HG03060 (cell line): ENCODE measurements around the gene PTPRE.

Experiments
- ATAC-seq: cut with Tn5 transposase; IDR thresholded peaks from one replicate; pipeline ENCODE4 v1.9.1; 2021; ENCODE audit warnings: low read depth, moderate number of reproducible peaks; ENCODE audit not compliant: unreplicated experiment

The PTPRE gene

DNA sequence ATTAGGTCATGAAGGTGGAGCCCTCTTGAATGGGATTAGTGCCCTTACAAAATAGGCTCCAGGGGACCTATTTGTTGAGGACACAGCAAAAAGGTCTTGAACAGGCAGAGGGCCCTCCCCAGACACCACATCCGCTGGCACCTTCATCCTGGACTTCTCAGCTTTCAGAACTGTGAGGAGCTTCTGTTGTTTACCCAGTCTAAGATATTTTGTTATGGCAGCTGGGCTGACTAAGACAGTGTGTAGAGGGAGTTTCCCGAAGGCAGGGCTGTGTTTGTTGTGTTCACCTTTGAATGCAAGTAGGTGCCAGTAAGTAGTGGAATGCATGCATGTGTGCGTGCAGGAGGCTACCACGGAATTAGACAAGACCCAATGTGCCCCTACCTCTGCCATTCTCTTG is 106.7 kb downstream of the PTPRE start:
- ATAC-seq: no peak

DNA sequence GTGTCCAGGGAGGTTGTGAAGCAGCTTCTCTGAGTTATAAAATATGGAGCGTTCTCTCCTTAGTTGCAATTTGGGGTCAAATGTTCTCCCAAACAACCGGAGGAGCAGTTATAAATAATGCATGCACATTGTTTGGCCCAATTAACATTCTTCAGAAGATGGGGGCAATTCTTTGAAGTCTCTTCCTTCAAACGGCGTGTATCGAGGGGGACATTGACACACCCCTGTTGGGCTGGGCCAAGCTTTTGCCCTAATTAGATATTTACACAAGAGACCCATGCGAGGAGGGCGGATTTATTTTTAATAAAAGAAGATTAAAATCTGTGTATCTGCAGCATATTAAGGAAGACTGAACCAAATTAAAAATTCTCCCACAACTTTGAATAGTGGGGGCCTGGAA is 107.3 kb downstream of the PTPRE start:
- no peak for ATAC-seq

DNA sequence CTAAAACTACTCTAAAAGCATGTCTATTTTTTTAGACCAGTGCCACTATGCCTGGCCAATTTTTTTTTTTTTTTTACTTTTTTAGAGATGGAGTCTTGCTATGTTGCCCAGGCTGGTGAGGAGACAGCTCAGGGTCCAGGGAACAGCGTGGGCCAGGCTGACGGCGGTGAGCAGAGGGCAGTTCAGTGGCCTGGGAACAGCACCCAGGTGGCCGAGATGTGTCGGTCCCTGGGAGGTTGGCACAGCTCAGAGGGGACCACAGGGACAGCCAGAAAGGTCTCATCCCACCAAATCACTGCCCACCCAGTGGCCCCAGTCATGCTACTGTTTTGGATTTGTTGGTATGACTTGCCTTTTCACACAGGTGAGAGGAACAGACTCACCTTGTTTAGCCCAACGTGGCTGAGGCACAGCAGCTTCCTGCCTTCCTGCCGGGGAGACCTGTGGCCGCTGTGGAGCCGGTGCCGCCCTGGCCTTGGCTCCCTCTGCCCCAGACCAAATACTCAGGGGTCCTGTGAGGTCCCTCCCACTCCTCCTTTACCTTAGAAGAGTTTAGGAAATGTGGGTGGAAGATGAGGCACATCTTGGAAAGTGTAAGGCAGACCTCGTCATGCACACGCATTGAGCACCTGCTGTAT is 109.6 kb downstream of the PTPRE start:
- no peak for ATAC-seq

DNA sequence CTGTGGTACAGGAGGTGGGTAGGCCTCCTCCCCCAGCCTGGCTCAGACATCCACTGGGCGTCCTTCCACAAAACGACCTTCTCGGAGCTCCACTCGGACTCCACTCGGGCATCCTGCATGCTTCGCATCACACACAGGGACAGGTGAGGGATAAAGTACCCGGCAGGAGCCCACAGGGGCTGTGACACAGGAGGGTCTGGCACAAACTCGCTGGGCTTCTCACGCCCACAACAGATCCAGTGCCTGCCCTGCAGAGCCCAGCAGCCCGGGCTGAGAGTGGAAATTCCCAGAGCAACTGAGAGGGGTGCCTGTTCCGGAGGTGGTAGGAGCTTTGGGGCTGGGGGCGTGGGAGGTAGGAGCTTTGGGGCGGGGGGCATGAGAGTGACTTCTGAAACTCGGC is 110.9 kb downstream of the PTPRE start:
- ATAC-seq: no peak

DNA sequence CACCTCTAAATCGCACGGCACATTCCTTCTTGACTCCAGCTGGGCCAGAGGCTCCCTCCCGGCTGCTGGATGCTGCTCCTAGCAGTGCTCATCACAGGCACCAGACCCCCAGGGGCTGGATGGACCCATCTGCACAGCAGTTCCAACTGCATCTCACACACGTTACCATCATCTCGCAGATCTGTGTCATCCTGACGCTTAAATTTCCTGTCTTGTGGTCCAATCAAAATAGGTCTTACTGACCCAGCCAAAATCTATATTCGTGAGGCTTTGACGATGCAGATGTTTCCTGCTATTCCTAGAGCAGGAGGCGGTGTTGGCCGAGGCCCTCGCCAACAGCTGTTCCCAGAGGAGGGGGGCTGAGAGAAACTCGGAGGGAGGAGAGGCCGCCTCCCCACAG is 111.3 kb downstream of the PTPRE start:
- no peak for ATAC-seq

DNA sequence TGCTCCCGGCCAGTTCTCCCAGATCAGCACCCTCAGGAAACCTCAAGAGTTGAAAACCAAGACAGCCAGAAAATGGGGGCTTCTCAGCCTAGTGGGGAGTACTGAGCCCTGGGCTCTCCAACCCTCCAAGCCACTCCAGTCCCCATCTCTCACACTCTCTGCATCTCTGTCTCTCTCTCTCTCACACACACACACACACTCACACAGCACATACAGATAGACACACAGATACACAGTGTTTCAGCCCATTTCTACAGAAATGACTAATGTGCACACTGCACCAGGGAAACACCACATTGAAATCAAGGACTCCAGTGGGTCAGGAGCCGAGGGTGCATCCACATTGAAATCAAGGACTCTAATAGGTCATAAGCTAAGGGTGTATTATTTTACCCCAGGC is 111.8 kb downstream of the PTPRE start:
- ATAC-seq: no peak

DNA sequence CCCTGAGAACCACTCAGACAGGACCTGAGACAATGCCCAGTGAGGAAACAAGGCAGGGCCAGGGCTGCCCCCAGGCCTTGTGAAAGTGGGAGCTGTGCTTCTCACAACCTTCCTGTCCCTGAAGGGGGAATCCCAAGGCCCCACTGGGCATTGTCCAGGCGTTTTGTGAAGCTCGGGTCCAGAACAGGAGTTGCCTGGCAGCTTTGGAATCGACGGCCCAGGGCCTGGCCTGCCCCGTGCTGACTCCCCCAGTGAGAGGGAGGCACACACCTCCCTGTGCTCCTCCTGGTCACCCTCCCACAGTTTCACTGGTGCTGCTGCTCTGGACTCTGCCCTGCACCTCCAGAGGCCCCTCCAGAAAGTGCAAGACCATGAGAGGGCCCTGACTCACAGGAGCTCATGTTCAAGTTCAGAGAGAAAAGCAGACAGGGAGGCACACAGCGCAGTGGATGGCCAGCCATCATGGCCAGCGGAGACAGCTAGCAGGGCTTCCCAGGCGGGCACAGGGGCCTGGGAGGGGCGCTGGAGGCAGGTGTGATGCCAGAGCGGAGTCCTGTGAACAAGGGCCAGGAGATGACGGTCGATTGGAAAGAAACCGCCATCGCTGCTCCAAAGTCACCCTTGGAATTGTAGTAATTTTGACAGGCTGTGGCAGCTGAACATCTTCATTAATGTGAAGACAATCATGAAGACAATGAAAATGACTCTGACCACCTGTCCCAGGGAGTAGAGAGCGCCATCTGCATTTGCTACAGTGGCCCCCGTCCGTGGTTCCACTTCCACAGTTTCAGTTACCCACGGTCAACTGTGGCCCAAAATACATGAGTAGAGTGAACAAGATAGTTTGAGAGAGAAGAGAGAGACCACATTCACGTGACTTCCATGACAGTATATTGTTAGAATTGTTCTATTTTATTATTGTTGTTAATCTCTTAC is 115.6 kb downstream of the PTPRE start:
- no peak for ATAC-seq

DNA sequence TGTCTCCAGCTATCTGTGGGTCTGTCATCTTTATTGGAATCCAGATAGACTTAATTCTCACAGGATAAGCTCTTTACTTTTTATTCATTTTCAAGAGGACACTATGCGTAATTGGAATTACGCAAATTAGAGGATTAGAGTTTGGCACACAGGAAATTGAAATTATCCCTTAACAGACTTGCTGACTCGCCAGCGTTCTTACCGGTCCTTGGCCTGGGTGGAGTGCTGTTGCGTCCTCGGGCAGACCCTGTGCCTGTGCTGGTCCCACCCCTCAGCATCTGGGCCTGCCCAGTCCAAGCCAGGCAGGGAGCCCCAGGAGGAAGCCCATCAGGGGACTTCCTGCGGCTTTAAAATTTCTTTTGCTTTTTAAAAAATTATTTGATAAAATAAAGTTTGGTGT is 117.5 kb downstream of the PTPRE start:
- no peak for ATAC-seq

DNA sequence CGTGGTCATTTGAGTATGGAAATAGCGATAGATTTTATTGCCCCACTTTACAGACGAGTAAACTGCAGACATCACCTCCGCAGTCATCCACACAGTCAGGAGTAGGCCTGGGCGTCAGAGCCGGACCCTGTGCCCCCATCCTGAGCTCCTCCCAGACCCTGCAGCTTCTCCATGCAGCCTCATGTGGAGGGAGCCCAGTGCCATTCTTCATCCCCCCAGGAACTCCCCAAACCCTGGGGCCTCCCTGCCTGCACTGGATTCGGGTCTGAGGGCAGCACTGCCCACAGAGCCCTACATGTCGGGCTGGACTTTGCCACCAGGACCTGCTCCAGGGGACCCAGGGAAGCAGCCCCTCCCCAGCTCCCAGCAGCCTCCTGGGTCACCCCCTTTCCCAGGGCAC is 118.5 kb downstream of the PTPRE start:
- no peak for ATAC-seq

DNA sequence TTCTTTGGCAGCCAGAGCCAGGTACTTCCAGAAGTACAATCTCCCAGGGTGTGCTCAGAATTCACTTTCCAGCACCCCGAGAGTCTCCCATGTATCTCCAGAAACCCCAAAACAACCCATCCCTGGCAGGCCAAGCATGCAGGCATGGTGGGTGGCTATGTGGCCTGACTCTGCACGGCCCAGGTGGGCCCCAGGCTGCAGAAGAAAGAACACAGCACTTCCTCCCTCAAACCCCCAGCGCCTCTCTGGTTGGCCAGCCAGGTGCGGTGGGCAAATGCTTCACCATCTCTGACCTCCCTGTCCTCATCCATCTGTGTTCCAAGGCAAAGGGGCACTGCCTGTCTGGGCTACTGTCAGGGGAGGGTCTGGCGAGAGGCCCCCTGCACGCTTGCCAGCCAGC is 119.0 kb downstream of the PTPRE start:
- no peak for ATAC-seq

DNA sequence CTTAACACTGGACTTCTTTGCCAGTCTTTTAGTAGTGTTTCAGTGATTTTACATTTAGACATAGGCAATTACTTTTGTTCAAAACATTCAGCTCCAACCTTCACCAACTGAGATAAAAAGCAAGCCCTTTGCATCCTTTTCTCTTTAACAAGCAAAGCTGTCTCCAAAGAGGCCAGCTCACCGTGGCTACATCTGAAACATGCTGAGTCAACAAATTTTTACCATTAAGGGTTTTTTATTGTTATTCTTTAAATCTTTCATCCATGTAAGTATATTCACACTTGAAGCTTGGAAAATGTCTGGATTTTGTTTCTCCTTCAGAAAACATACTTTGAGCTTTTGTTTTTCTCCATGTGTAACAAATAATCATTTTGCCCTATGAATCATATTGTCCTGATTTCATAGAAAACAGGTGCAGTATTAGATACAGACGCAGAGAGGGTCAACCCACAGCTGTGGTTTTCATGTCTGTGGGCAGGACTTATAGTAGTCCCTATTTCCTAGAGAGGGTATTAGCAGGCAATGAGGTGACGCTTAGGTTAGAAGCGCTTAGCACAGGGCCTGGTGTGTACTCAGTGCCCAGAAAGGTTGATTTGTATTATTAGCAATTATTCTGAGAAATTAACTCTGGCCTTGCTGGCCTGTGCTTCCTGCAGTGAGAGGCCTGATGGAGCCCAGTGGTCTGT is 119.9 kb downstream of the PTPRE start:
- no peak for ATAC-seq

DNA sequence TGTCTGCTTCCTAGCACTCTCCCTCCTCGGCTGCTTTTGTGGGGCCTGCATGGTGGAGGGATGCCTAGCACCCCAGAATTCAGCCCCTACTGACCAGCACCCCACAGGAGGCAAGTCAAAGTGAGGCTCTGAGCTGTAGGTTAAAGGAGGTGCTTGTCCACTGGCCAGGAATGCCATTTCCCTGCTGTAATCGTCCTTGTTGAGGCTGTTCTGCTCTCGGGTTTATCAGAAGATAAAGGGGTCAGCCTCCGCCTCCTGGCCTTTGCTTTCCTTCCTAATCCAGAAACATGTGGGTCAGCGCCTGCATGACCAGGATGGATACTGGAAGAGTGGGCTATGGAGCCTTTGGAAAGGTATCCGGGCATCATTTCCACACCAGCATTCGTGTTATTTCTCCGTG is 120.4 kb downstream of the PTPRE start:
- ATAC-seq: no peak

DNA sequence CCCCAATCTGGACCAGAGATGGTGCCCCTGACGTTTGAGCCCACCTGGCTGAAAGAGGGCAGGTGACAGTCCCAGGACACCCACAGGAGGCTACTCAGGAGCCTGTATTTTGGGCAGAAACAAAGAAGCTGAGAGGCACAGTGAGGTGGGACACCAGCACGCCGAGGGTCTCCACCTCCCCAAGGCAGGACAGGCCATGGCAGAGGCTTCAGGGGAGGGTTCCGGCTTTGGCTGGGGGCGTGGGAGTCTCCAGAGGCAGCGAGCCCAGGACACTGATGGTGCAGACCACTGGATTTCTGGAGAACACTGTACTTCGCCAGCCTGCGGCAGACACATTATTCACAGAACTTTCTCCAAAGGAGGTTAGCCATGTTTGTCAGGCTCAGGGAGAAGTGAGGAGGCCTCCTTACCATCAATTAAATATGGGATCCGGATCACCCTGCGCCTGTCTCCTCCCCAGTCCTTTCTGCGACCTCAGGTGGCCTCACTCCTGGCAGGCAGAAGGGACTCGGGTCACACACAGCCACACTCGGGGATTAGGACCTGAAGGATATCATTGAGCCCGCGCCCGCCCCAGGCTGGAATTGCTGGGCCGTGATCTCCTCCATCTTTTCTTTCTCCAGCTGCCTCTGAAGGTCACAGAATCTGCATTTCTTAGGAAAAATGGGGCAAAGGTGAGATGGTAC is 121.1 kb downstream of the PTPRE start:
- ATAC-seq: no peak

DNA sequence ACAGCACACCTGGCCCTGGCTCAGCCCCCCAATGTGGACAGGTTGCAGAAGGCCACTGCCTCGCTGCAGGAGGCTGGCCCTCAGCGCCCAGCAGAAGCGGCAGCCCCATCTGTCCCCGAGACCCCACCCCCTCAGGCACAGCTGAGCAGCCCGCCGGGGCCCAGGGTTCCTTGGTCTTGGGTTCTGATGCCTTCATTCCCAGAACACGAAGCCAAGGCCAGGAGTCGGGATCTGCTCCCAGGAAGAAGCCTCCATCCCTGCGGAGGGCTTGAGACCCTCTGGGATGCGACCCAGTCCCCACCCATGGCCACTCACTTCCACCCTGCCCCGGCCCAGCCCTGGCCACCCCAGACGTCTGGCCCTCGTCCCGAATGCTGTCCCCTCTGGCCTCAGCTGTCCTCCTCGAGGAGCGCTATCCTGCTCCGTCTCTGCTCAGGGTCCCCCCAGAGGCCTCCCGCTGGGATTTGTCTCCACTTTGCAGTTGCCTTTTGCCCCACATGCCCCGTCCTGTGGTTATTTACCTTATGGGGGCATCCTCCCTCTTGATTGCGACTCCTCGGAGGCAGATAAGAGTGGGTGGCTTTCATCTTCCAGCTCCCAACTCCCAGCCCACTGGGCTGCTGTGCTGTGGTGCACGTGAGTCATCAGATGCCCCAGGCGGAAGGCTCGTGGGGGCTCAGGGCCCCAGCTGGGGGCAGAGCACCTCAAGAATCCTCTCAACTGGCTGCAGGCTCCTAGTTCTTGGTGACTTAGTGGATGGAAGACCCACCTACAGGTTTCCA is 121.8 kb downstream of the PTPRE start:
- no peak for ATAC-seq

DNA sequence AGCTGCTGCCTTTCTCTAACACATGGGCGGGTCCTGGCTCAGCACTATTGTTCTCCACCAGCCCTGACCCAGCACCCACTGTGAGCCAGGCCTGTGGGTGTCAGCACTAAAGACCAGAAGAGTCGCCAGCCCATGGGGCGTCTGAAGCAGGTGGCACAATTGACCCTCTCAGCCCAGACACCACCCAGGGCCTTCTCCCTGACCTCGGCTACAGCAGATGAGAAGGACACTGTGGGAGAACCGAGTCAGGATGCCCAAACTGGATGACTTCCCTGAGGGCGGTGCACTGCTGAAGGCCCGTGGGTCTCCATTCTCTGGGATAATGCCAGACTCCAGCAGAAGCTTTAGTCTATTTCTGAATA is 122.4 kb downstream of the PTPRE start:
- ATAC-seq: no peak

DNA sequence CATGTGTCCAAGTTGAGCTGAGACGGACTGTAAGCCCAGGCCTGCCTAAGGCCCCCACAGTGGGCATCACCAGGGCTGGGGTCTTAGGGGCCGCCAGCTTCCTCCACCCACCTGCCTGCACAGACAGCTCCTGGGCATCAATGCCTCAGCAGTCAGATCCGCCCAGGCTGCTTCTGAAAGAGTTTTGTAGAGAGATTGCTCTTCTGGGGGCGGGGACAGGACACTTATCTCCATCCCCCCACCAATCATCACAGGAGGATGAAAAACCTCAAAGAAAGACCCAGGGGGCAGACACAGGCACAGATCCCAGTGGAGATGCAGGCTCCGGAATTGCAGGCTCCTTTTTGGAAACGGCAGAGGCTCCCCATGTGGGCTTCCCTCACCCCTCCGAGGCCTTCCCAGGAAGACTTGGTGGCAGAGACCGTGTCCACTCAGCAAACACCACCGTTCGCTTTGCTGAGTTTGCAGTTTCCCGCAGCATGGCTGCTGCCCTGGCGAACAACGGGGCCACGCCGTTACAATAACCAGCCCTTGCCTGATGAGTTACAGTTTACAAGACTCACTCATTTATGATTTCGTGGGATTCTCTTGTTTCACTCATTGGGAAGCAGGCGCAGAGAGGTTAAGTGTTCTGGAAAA is 122.9 kb downstream of the PTPRE start:
- no peak for ATAC-seq

DNA sequence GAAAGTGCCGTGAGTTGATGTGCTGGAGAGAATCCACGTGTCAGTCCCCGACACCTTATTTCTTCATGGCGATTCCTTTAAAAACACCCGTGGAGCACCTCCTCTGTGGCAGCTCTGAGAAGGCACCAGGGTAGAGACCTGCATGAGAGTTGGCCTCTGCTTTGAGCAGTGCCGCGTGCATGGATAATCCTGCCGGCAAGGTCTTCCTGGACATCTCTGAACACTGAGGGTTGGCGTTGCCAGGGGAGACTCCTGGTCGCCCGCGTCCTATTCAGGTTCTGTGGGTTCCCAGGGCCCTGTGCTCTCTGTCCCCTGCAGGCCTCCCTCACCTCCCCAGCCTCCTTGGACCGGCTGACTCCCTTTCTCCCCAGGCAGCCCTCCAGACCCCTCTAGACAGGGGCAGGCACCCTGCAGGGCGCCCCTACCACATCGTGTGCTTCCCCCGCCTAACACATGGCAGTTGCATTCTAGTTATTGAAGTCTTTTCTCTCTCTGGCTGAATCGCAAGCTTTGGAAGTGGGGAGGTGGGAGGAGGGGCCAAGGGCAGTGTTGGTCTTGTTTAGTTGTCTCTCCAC is 123.7 kb downstream of the PTPRE start:
- no peak for ATAC-seq

DNA sequence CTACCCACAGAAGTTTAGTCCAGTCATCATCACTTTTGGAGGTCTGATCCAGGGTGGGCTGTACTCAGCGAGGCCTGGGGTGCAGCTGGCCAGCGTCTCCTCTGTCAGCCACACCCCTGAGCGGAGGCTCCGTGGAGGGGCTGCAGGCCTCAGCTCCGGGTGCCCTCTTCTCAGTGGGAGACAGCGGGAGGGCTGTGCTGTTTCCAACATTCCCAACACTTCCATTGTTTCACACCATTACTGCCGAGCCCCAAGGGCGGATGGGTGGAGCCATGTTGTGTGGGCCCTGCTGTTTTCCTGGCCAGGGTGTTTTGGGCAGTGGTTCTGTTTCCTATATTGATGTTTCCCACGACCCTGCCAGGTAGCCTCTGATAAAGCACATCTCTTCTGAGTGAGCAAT is 124.3 kb downstream of the PTPRE start:
- no peak for ATAC-seq

DNA sequence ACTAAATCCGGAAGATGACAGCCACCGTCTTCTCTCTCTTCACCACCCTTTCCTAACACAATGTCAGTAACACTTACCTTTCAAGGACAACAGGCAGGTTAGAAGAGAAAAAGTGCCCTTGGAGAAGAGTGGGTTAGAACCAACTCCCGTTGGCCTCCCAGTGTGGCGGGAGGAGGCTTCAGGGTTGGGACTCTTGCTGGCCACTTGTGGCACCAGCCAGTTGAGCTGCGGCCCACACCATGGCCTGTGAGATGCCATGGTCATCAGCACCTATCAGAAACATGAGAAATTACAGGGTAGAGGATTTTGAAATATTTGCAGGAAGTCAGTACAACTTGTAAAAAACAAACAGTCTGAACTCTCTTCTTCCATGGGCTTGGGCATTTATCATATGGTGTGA is 125.6 kb downstream of the PTPRE start:
- no peak for ATAC-seq
